Measurements from ENCODE around the gene IMP4.

Gene IMP4

GRCh38 chr2:130374587-130375290, 32.0 kb downstream of the IMP4 start:
- Histone ChIP-seq H3K36me3 (ENCODE audit: insufficient read depth, low read length) (peaks cover 15% of the 10 kb centered on the region), H3K9me3 (replicated peaks; ENCODE audit: low read length) (no peaks in the 10 kb centered on the region)

GRCh38 chr2:130375291-130376266, 32.9 kb downstream of the IMP4 start:
- Histone ChIP-seq H3K4me1 (ENCODE audit: control insufficient read depth, insufficient read depth, low read length) (peaks cover 28% of the 10 kb centered on the region), H3K9ac (ENCODE audit: low read depth, low read length) (no peak overlapping the region), H3K27me3 (ENCODE audit: control insufficient read depth, insufficient read depth, low read length) (no peaks in the 10 kb centered on the region), H3K4me2 (ENCODE audit: low read length) (peak overlapping the region; percentile 64), H3K36me3 (ENCODE audit: insufficient read depth, low read length) (peaks cover 12% of the 10 kb centered on the region), H3K9me3 (replicated peaks; ENCODE audit: low read length) (no peaks in the 10 kb centered on the region), H3K4me3 (ENCODE audit: low read length) (no peak overlapping the region)

More at GRCh38 chr2:130374587-130375290, 32.0 kb downstream of the IMP4 start:
- peak overlapping the region; percentile 64 for H3K4me2 ChIP-seq (ENCODE audit: low read length)
- H3K9ac ChIP-seq (ENCODE audit: low read depth, low read length), result no peak overlapping the region
- H3K4me3 ChIP-seq (ENCODE audit: low read length), result no peak overlapping the region
- H3K27me3 ChIP-seq (ENCODE audit: control insufficient read depth, insufficient read depth, low read length), result no peaks in the 10 kb centered on the region
- H3K4me1 ChIP-seq (ENCODE audit: control insufficient read depth, insufficient read depth, low read length), result peaks cover 28% of the 10 kb centered on the region

- no peak overlapping the region for H3K4me3 ChIP-seq (ENCODE audit: low read length)
- peaks cover 19% of the 10 kb centered on the region for H3K4me1 ChIP-seq (ENCODE audit: control insufficient read depth, insufficient read depth, low read length)
- H3K27me3 ChIP-seq (ENCODE audit: control insufficient read depth, insufficient read depth, low read length), result no peaks in the 10 kb centered on the region
These were observed 34.0 kb downstream of the IMP4 start for GRCh38 chr2:130376433-130377293.

GRCh38 chr2:130377491-130377890, 34.8 kb downstream of the IMP4 start:
- no peak overlapping the region for H3K9ac ChIP-seq (ENCODE audit: low read depth, low read length)
- no peak overlapping the region for H3K4me2 ChIP-seq (ENCODE audit: low read length)
- H3K9me3 ChIP-seq (replicated peaks; ENCODE audit: low read length), result no peaks in the 10 kb centered on the region
- peaks cover 19% of the 10 kb centered on the region for H3K4me1 ChIP-seq (ENCODE audit: control insufficient read depth, insufficient read depth, low read length)
- H3K4me3 ChIP-seq (ENCODE audit: low read length), result no peak overlapping the region
- H3K27me3 ChIP-seq (ENCODE audit: control insufficient read depth, insufficient read depth, low read length), result no peaks in the 10 kb centered on the region
- H3K36me3 ChIP-seq (ENCODE audit: insufficient read depth, low read length), result peaks cover 10% of the 10 kb centered on the region

More at GRCh38 chr2:130376433-130377293, 34.0 kb downstream of the IMP4 start:
- no peak overlapping the region for H3K4me2 ChIP-seq (ENCODE audit: low read length)
- H3K36me3 ChIP-seq (ENCODE audit: insufficient read depth, low read length), result peaks cover 10% of the 10 kb centered on the region
- H3K9me3 ChIP-seq (replicated peaks; ENCODE audit: low read length), result no peaks in the 10 kb centered on the region
- H3K9ac ChIP-seq (ENCODE audit: low read depth, low read length), result no peak overlapping the region

- H3K4me1 ChIP-seq (ENCODE audit: control insufficient read depth, insufficient read depth, low read length), result peaks cover 17% of the 10 kb centered on the region
- no peak overlapping the region for H3K9ac ChIP-seq (ENCODE audit: low read depth, low read length)
- H3K4me3 ChIP-seq (ENCODE audit: low read length), result no peak overlapping the region
- no peaks in the 10 kb centered on the region for H3K9me3 ChIP-seq (replicated peaks; ENCODE audit: low read length)
- H3K27me3 ChIP-seq (ENCODE audit: control insufficient read depth, insufficient read depth, low read length), result no peaks in the 10 kb centered on the region
- no peak overlapping the region for H3K4me2 ChIP-seq (ENCODE audit: low read length)
- peaks cover 18% of the 10 kb centered on the region for H3K36me3 ChIP-seq (ENCODE audit: insufficient read depth, low read length)
These were observed 35.7 kb downstream of the IMP4 start for GRCh38 chr2:130378206-130378897.

- Histone ChIP-seq H3K4me2 (ENCODE audit: low read length) (no peak overlapping the region), H3K4me3 (ENCODE audit: low read length) (no peak overlapping the region), H3K9ac (ENCODE audit: low read depth, low read length) (no peak overlapping the region), H3K9me3 (replicated peaks; ENCODE audit: low read length) (no peaks in the 10 kb centered on the region), H3K27me3 (ENCODE audit: control insufficient read depth, insufficient read depth, low read length) (no peaks in the 10 kb centered on the region), H3K36me3 (ENCODE audit: insufficient read depth, low read length) (peaks cover 19% of the 10 kb centered on the region), H3K4me1 (ENCODE audit: control insufficient read depth, insufficient read depth, low read length) (peaks cover 12% of the 10 kb centered on the region)
These were observed 36.2 kb downstream of the IMP4 start for GRCh38 chr2:130378898-130379214.

- Histone ChIP-seq H3K9ac (ENCODE audit: low read depth, low read length) (no peak overlapping the region), H3K4me3 (ENCODE audit: low read length) (no peak overlapping the region), H3K4me2 (ENCODE audit: low read length) (no peak overlapping the region), H3K9me3 (replicated peaks; ENCODE audit: low read length) (no peaks in the 10 kb centered on the region), H3K36me3 (ENCODE audit: insufficient read depth, low read length) (peaks cover 19% of the 10 kb centered on the region), H3K27me3 (ENCODE audit: control insufficient read depth, insufficient read depth, low read length) (no peaks in the 10 kb centered on the region), H3K4me1 (ENCODE audit: control insufficient read depth, insufficient read depth, low read length) (peaks cover under 1% of the 10 kb centered on the region)
These were observed 37.6 kb downstream of the IMP4 start for GRCh38 chr2:130380096-130380934.

- Histone ChIP-seq H3K9me3 (replicated peaks; ENCODE audit: low read length) (no peaks in the 10 kb centered on the region), H3K9ac (ENCODE audit: low read depth, low read length) (no peak overlapping the region), H3K36me3 (ENCODE audit: insufficient read depth, low read length) (peaks cover 15% of the 10 kb centered on the region), H3K4me1 (ENCODE audit: control insufficient read depth, insufficient read depth, low read length) (no peaks in the 10 kb centered on the region), H3K4me3 (ENCODE audit: low read length) (no peak overlapping the region), H3K27me3 (ENCODE audit: control insufficient read depth, insufficient read depth, low read length) (no peaks in the 10 kb centered on the region), H3K4me2 (ENCODE audit: low read length) (no peak overlapping the region)
These were observed 38.4 kb downstream of the IMP4 start for GRCh38 chr2:130381145-130381544.

- no peaks in the 10 kb centered on the region for H3K9me3 ChIP-seq (replicated peaks; ENCODE audit: low read length)
- H3K4me2 ChIP-seq (ENCODE audit: low read length), result no peak overlapping the region
- H3K9ac ChIP-seq (ENCODE audit: low read depth, low read length), result no peak overlapping the region
- no peaks in the 10 kb centered on the region for H3K27me3 ChIP-seq (ENCODE audit: control insufficient read depth, insufficient read depth, low read length)
- H3K4me1 ChIP-seq (ENCODE audit: control insufficient read depth, insufficient read depth, low read length), result no peaks in the 10 kb centered on the region
- H3K36me3 ChIP-seq (ENCODE audit: insufficient read depth, low read length), result peaks cover 15% of the 10 kb centered on the region
- H3K4me3 ChIP-seq (ENCODE audit: low read length), result no peak overlapping the region
These were observed 38.9 kb downstream of the IMP4 start for GRCh38 chr2:130381619-130382018.

GRCh38 chr2:130382313-130382917, 39.7 kb downstream of the IMP4 start:
- Histone ChIP-seq H3K4me1 (ENCODE audit: control insufficient read depth, insufficient read depth, low read length) (no peaks in the 10 kb centered on the region), H3K27me3 (ENCODE audit: control insufficient read depth, insufficient read depth, low read length) (no peaks in the 10 kb centered on the region), H3K36me3 (ENCODE audit: insufficient read depth, low read length) (peaks cover 15% of the 10 kb centered on the region), H3K4me2 (ENCODE audit: low read length) (no peak overlapping the region), H3K9ac (ENCODE audit: low read depth, low read length) (no peak overlapping the region), H3K9me3 (replicated peaks; ENCODE audit: low read length) (no peaks in the 10 kb centered on the region), H3K4me3 (ENCODE audit: low read length) (no peak overlapping the region)
